ENCODE results near the gene ZNF260. TPM values are rescaled to one million over a fixed set of nuclear protein-coding genes. Genes with fewer than 3 reads are reported as not detected.

ZNF260 gene
- total RNA-seq, 1 experiment from 2014 or later: 25.2 TPM

- ATAC-seq (no peak), DNase-seq (ENCODE audit: low read depth, low spot score) (no peak)
- Histone ChIP-seq H3K4me1 (ENCODE audit: control insufficient read depth, insufficient read depth, low read length) (peaks cover 4% of the 10 kb centered on the region; the same call in 1 of the 2 replicates), H3K27ac (ENCODE audit: low read length) (peak overlapping the region; percentile 95), H3K4me3 (ENCODE audit: low read depth in 2 of 2, low read length in 2 of 2) (peak overlapping the region; percentile 72 to 95), H3K36me3 (ENCODE audit: control insufficient read depth, insufficient read depth, low read length) (peaks cover 9% of the 10 kb centered on the region; the same call in 1 of the 2 replicates), H3K9me3 (ENCODE audit: control insufficient read depth, insufficient read depth, low read depth, low read length) (peaks cover 48% of the 10 kb centered on the region), H3K27me3 (ENCODE audit: control insufficient read depth, insufficient read depth, low read length) (no peaks in the 10 kb centered on the region)
- TF ChIP-seq SIN3A (IDR thresholded peaks at IDR 0.05; ENCODE audit: borderline replicate concordance, insufficient read depth, low read depth, low read length): no peak
- TF ChIP-seq POLR2AphosphoS5 (IDR thresholded peaks at IDR 0.05; ENCODE audit: low read depth, low read length): no peak
- no peak for TF ChIP-seq REST (IDR thresholded peaks at IDR 0.05; ENCODE audit: insufficient read depth in 1 of 2, low read depth in 2 of 2, low read length in 1 of 2)
- no peak for TF ChIP-seq CTCF (IDR thresholded peaks at IDR 0.05)
- no peak for TF ChIP-seq TCF7L2 (IDR thresholded peaks at IDR 0.05; ENCODE audit: low read depth, low read length)
- intact Hi-C loops (cut with micrococcal nuclease; ENCODE audit: unreplicated experiment) (no loop called here), in situ Hi-C loops (cut with HindIII; ENCODE audit: low pct_unique_long_range_greater_than_20kb, low sequenced_read_pairs) (no loop called here)
- CTCF ChIA-PET: no interaction called here
- TSS peak; percentile 84 for BruUV-seq (replicated peaks)
- POLR2A ChIA-PET: no interaction called here
These were observed 730 bp downstream of the ZNF260 start for GRCh38 chr19:36527341-36527740.

- Histone ChIP-seq H3K27me3 (ENCODE audit: control insufficient read depth, insufficient read depth, low read length) (no peaks in the 10 kb centered on the region), H3K9me3 (ENCODE audit: control insufficient read depth, insufficient read depth, low read depth, low read length) (peaks cover 49% of the 10 kb centered on the region), H3K4me1 (ENCODE audit: control insufficient read depth, insufficient read depth, low read length) (peaks cover 4% of the 10 kb centered on the region; the same call in 1 of the 2 replicates), H3K36me3 (ENCODE audit: control insufficient read depth, insufficient read depth, low read length) (peaks cover 9% of the 10 kb centered on the region; the same call in 1 of the 2 replicates), H3K27ac (ENCODE audit: low read length) (no peak overlapping the region), H3K4me3 (ENCODE audit: low read depth in 2 of 2, low read length in 2 of 2) (peak overlapping the region; percentile 72 to 95)
- ATAC-seq (no peak), DNase-seq (ENCODE audit: low read depth, low spot score) (no peak)
- in situ Hi-C loops (cut with HindIII; ENCODE audit: low pct_unique_long_range_greater_than_20kb, low sequenced_read_pairs): no loop called here
- CTCF ChIA-PET: no interaction called here
- BruUV-seq (replicated peaks): no TSS peak
- POLR2A ChIA-PET: no interaction called here
- intact Hi-C loops (cut with micrococcal nuclease; ENCODE audit: unreplicated experiment): no loop called here
- TF ChIP-seq SIN3A (IDR thresholded peaks at IDR 0.05; ENCODE audit: borderline replicate concordance, insufficient read depth, low read depth, low read length) (no peak), CTCF (IDR thresholded peaks at IDR 0.05) (no peak), REST (IDR thresholded peaks at IDR 0.05; ENCODE audit: insufficient read depth in 1 of 2, low read depth in 2 of 2, low read length in 1 of 2) (no peak), POLR2AphosphoS5 (IDR thresholded peaks at IDR 0.05; ENCODE audit: low read depth, low read length) (no peak), TCF7L2 (IDR thresholded peaks at IDR 0.05; ENCODE audit: low read depth, low read length) (no peak)
These were observed 1.5 kb downstream of the ZNF260 start for GRCh38 chr19:36526581-36526980.
